ENCODE data around the gene MATK.

The MATK gene

GRCh38 chr19:3753631-3754410 lies 32.4 kb downstream of the MATK start:
- H3K27me3 ChIP-seq (replicated peaks; ENCODE audit: control insufficient read depth, insufficient read depth, low read length) = no peaks in the 10 kb centered on the region
- DNase-seq (ENCODE audit: extremely low read depth, insufficient read length) = no peak
- no peak for TF ChIP-seq CTCF (IDR thresholded peaks at IDR 0.05; ENCODE audit: insufficient read depth, low read length, poor library complexity, severe bottlenecking)
- H3K4me3 ChIP-seq (replicated peaks; ENCODE audit: low read depth, low read length) = no peak overlapping the region
- H3K36me3 ChIP-seq (ENCODE audit: control insufficient read depth, insufficient read depth, low read length) = peaks cover 16% of the 10 kb centered on the region

DNA sequence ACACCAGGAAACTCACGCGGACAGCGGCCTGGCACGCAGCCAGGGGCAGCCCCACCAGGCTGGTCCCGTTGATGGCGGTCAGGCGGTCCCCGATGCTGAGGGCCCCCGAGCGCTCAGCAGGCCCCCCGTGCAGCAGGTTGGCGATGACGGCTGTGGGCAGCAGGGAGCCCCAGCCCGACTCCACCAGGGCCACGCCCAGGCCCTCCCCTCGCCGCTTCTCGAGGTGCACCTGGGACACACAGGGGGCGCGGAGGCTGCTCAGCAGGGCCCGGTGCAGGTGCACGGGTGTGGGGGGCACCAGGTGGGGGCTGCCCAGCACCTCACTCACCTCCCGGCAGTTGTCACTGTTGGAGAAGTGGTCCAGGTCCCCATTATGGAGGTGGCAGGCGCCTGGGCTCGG lies 33.7 kb downstream of the MATK start:
- TF ChIP-seq CTCF (IDR thresholded peaks at IDR 0.05; ENCODE audit: insufficient read depth, low read length, poor library complexity, severe bottlenecking) = no peak
- DNase-seq (ENCODE audit: extremely low read depth, insufficient read length) = no peak
- H3K36me3 ChIP-seq (ENCODE audit: control insufficient read depth, insufficient read depth, low read length) = peaks cover 16% of the 10 kb centered on the region

DNA sequence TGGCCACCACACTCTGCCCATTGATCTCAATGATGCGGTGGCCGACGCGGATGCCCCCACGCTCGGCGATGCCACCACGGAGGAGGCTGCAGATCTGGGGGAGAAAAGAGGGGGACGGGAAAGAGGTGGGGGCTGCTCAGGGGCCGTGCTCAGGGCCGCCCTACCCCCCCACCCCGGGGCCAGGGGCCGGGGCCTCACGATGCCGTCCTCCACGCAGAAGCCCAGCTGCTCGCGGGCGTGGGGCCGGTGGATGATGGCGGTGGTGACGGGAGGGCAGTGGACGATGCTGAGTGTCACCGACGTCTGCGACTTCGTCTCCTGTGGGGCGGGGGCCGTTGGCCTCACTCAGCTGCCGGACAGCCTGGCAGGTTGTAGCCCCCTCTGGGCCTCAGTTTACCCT lies 34.9 kb downstream of the MATK start:
- no peak for TF ChIP-seq CTCF (IDR thresholded peaks at IDR 0.05; ENCODE audit: insufficient read depth, low read length, poor library complexity, severe bottlenecking)
- peaks cover 15% of the 10 kb centered on the region for H3K36me3 ChIP-seq (ENCODE audit: control insufficient read depth, insufficient read depth, low read length)
- no peaks in the 10 kb centered on the region for H3K27me3 ChIP-seq (replicated peaks; ENCODE audit: control insufficient read depth, insufficient read depth, low read length)
- DNase-seq (ENCODE audit: extremely low read depth, insufficient read length) = no peak
- H3K4me3 ChIP-seq (replicated peaks; ENCODE audit: low read depth, low read length) = no peak overlapping the region

More for the DNA sequence above, 33.7 kb downstream of the MATK start:
- Histone ChIP-seq H3K4me3 (replicated peaks; ENCODE audit: low read depth, low read length) (no peak overlapping the region), H3K27me3 (replicated peaks; ENCODE audit: control insufficient read depth, insufficient read depth, low read length) (no peaks in the 10 kb centered on the region)

- H3K27me3 ChIP-seq (replicated peaks; ENCODE audit: control insufficient read depth, insufficient read depth, low read length) = no peaks in the 10 kb centered on the region
- H3K4me3 ChIP-seq (replicated peaks; ENCODE audit: low read depth, low read length) = no peak overlapping the region
- TF ChIP-seq CTCF (IDR thresholded peaks at IDR 0.05; ENCODE audit: insufficient read depth, low read length, poor library complexity, severe bottlenecking) = no peak
- peaks cover 15% of the 10 kb centered on the region for H3K36me3 ChIP-seq (ENCODE audit: control insufficient read depth, insufficient read depth, low read length)
- no peak for DNase-seq (ENCODE audit: extremely low read depth, insufficient read length)
Observed at GRCh38 chr19:3750211-3750610, 36.0 kb downstream of the MATK start.

DNA sequence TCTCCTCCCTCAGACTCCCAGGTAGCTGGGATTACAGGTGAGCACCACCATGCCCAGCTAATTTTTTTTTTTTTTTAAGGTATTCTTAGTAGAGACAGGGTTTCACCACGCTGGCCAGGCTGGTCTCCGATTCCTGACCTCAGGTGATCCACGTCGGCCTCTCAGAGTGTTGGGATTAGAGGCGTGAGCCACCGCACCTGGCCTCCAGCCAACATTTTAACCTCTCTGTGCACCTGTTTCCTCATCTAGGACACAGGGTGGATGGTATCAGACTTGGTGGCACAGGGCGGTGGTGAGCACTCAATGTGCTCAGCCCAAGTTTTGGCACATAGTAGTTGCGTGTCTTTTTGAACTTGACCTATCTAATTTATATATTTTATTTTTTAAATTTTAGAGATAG lies 37.2 kb downstream of the MATK start:
- H3K36me3 ChIP-seq (ENCODE audit: control insufficient read depth, insufficient read depth, low read length) = peaks cover 15% of the 10 kb centered on the region
- DNase-seq (ENCODE audit: extremely low read depth, insufficient read length) = no peak
- TF ChIP-seq CTCF (IDR thresholded peaks at IDR 0.05; ENCODE audit: insufficient read depth, low read length, poor library complexity, severe bottlenecking) = no peak
- H3K4me3 ChIP-seq (replicated peaks; ENCODE audit: low read depth, low read length) = no peak overlapping the region
- H3K27me3 ChIP-seq (replicated peaks; ENCODE audit: control insufficient read depth, insufficient read depth, low read length) = no peaks in the 10 kb centered on the region

All from GM06990 (cell line).